HG02981 (cell line): ENCODE results near the gene MED6.

Experiments used
- ATAC-seq: cut with Tn5 transposase; IDR thresholded peaks from one replicate; pipeline ENCODE4 v1.9.1; 2021; ENCODE audit warnings: mild to moderate bottlenecking, moderate library complexity; ENCODE audit not compliant: unreplicated experiment

MED6 gene

DNA sequence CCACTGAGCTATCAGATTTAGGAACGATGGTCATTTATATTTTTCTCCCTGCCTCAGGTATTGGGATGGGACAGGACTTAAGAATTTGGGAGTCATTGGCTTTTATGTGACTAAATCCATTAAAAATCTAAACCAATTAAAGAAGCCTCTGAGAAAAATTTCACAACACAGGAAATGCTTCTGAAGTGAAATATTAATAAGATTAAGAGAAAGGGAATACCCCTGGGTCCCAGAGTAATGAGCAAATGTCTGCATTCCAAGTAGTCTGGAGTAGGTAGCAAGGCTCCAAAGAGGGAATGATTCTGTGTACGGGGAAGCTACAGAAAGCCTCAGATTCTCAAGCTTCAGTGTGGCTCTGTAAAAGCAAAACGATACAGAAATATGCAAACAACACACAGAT lies 707 bp upstream of the MED6 start:
- ATAC-seq = no peak

DNA sequence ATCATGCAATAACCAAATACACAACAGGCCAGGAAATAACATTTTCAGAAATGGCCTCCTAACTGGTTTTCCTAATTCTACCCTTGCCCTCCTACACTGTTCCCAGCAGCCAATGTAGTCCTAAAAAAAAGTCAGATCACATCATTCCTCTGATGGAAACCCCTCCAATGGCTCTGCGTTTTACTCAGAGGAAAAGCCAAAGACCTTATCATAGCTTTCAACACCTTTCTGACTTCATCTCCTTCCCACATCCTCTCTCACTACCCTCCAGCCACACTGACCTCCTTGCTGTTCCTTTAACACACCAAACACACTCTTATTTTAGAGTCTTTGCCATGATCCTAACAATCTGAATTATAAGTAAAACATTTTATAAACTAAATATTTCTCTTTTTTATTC lies 1.1 kb downstream of the MED6 start:
- ATAC-seq = no peak

DNA sequence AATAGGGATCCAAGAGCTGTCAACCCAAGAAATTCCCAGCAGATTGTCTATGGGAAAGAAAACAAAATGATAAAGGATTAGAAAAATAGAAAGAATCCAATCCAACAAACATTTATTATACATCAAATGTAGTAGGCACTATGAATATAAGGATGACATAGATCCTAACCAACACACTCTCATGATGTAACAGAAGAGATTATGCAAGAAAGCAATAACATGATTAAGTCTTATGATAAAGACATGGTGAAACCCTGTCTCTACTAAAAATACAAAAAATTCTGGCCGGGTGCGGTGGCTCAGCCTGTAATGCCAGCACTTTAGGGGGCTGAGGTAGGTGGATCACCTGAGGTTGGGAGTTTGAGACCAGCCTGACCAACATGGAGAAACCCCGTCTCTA lies 2.7 kb downstream of the MED6 start:
- ATAC-seq = no peak

DNA sequence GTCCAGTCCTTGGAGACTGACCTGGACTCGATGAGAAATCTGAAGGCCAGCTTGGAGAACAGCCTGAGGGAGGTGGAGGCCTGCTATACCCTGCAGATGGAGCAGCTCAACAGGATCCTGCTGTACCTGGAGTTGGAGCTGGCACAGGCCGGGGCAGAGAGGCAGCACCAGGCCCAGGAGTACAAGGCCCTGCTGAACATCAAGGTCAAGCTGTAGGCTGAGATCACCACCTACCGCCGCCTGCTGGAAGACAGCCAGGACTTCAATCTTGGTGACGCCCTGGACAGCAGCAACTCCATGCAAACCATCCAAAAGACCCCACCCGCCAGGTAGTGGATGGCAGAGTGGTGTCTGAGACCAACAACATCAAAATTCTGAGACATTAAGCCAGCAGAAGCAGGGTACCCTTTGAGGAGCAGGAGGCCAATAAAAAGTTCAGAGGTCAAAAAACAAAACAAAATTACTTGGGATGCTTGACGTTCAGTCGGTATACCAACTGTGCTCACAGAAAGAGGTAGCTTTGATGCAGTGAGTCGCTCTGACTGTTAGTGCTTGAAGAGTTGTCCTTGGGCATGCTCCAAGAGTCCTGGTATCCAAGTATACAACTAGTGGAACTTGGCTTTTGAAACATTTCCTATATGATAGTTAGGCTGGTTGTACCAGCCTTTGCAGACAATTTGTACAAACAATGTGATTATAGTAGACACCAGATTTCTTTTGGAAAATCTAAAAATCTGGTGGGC lies 4.8 kb downstream of the MED6 start:
- no peak for ATAC-seq

DNA sequence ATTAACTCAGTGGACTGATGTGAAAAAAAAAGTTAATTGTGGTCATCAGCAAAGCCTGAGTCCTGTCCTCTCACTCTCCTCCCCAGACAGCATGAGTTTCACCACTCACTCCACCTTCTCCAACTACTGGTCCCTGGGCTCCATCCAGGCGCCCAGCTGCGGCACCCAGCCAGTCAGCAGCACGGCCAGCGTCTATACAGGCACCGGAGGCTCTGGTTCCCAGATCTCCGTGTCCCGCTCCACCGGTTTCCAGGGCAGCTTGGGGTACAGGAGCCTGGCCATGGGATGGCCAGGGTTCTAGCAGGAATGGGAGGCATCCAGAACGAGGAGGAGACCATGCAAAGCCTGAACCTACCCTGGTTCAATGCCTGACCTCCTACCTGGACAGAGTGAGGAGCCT lies 6.0 kb downstream of the MED6 start:
- no peak for ATAC-seq

DNA sequence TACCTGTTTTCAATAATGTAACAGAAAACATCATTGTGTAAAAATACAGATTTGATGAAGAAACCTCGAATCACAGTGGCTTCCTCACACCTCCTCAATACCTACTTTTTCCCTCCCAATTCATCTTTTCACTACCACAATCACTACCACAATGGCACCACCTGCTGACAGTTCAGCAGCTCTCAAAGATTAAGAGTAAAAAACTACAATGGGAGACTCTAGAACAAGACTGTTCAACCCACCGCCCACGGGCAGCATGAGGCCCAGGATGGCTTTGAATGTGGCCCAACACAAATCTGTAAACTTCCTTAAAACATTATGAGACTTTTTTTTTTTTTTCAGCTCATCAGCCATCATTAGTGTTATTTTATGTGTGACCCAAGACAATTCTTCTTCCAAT lies 15.2 kb downstream of the MED6 start:
- ATAC-seq = no peak

DNA sequence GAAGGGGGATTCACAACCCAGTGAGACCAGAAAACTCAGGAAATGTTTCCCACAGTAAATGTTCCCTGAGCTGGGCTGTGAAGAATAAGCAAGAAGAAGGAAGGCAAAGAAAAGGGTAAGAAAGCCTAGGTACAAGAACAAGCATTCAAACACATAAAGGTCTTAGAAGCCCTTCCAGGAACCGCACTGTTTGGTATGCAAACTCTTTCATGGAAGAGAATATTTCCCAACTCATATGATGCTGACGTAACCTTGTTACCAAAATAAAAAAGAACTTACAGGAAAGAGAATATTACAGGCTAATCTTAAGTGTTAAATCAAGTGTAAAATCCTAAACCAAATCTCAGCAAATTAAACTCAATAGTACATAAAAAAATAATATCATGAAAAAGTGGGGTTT lies 23.6 kb downstream of the MED6 start:
- ATAC-seq = no peak

DNA sequence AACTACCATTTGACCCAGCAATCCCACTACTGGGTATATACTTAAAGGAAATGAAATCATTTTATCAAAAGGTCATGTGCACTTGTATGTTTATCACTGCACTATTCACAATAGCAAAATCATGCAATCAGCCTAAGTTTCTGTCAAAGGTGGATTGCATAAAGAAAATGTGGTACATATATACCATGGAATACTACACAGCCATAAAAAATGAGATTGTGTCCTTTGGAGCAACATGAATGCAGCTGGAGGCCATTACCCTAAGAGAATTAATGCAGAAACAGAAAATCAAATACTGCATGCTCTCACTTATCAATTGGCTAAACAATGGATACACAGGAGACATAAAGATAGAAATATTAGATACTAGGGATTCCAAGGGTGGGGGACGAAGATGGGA lies 27.4 kb downstream of the MED6 start:
- no peak for ATAC-seq

DNA sequence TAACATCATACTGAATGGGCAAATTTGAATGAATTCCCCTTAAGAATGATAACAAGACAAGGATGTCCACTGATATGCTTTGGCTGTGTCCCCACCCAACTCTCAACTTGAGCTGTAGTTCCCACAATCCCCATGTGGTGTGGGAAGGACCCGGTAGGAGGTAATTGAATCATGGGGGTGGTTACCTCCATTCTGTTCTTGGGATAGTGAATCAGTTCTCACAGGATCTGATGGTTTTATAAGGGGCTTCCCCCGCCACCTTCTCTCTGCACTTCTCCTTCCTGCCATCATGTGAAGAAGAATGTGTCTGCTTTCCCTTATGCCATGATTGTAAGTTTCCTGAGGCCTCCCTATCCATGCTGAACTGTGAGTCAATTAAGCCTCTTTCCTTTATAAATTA lies 29.3 kb downstream of the MED6 start:
- no peak for ATAC-seq

DNA sequence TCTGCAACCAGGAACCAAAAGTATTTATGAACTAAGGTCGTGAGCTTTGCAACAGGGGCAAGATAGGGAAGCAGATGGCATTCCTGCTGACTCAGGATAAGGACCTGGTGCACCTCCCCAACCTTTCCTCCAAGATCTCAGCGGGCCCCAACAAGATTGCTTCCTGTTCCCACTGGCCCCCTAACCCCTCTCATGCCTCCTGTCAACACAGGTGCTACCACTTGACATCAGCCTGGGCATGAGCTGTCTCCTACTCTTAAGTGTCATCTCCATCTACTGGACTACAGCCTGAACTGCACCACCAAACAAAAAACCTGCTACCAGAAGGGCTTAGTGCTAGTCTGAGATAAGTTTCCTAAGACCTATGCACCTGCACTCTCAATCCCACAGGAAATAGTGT lies 32.7 kb downstream of the MED6 start:
- no peak for ATAC-seq

DNA sequence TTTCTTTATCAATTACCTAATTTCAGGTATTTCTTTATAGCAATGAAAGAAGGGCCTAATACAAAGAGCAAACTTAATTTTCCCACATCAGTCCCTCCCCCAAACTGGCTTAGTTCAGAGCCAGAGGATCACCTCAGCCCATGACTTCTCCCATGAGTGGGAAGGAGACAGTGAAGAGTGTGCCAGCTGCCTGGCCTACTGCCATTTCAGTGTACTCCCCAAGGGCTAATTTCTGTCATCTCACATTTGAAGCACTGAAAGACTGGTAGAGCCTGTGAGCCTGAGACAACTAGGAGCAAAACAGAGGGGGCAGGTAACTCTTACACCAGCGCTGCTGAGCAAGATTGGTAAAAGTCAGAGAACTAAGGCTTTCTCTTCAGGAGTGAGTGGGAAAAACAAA lies 36.6 kb downstream of the MED6 start:
- no peak for ATAC-seq

DNA sequence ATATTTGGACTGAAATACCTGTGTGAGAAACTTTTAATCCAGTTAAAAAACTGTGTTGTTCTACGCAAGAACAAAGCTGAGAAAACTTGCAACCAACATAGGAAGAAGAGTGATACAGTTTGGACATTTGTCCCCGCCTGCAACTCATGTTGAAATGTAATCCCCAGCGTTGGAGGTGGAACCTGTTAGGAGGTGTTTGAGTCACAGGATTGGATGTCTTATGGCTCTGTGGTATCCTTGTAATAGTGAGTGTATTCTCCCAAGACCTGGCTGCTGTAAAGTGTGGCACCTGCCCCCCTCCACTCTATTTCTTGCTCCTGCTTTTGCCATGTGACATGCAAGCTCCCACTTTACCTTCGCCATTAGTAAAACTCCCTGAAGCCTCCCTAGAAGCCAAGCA lies 37.0 kb downstream of the MED6 start:
- no peak for ATAC-seq

DNA sequence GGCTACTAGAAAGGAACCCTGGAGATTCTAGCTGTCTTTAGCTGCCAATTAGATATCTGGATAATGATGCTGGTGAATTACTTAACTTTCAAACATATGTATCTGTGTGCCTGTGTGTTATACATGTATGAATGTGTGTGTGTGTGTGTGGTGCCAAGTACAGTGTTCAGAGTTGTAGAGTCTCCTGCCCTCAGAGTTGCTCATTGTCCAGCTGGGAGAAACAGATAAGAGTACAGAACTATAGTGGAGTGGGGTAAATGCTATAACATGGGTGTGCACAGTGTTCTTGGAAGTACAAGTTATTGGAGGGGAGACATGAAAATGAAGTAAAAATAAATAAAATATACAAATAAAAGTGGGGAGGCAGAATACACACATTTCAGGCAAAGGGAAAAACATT lies 42.1 kb downstream of the MED6 start:
- ATAC-seq = no peak

DNA sequence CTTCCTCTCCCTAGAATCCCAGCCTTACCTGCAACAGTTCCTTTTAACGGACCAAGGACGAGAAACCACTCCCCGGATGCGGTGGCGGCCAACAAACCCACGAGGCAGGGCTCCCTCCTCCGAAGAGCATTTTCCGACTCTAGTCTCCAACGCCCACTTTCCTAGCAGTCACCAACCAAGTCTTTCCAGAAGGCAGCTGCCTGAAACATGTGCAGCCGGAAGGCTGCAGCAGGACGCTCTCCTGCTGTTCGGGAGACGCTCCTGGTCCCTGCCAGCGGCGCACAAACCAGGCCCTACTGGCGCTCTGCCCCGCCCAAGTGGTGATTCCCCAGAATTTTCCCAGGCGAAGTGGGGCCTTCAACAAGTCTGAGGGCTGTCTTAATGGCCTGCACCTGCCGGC lies 44.6 kb downstream of the MED6 start:
- no peak for ATAC-seq

DNA sequence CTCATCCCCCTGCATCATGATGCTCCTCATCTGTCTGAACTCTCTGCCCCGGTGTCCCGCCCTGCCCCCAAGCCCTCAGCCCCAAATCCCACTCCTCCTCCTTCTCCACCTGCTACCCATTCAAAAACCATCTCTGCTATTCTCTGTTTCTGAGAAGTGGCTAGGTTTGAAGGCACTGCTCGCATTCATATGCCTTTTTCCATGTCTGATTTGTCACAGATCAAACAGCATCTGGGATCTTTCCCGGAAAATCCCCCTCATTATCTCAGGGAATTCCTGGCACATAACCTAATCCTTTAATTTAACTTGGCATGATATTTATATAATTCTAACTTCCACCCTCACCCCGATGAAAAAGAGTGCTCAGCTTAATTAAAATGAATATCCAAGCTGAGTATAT lies 62.4 kb downstream of the MED6 start:
- ATAC-seq = no peak

DNA sequence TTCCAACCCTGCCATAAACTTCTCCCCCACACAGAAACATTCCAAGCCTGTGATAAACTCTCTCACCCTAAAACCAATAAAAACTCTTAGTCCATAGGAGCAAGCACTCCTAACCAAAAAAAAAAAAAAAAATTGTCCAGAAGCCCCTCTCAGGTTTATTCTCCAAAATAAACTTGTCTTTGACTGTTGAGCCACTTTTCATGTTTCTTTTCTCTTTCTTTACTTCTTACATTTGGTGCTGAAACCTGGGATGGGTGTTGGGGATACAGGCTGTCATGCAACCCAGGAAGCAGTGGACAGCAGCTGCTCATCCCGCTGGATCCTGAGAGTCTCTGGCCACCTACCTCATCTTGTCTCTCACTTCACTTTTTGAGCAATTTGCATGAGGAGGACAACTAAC lies 63.6 kb downstream of the MED6 start:
- ATAC-seq = no peak

DNA sequence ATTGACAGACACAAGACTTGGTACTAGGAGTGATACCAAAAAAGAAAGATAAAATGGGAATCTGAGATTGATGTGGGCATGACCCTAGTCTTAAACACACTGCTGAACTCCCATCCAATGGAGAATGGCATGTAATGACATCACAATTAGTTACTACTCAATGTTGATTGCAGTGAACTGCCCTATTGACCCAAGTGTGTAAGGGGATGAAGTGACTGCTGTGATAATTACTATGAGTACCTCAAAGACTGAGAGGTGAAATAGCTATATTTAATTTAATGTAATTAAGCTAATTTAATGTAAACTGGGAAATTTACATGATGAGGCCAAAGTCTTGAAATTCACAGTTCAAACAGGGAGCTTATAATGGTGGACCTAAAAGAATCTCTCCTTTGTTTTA lies 65.6 kb downstream of the MED6 start, which contains the start of gene ADAM20:
TSS of gene ADAM20 (minus strand) at position 101 of the 400 bp plus-strand sequence. CDS start 10,247 bp downstream, outside the sequence.
- no peak for ATAC-seq
